ENCODE measurements around the gene SSH2. TPM values are rescaled to one million over a fixed set of nuclear protein-coding genes. Genes with fewer than 3 reads are reported as not detected.

The SSH2 gene
- total RNA-seq, 1 donor from 2014 or later = 9.8 TPM

GRCh38 chr17:29707212-29707571, 222.8 kb downstream of the SSH2 start:
- Histone ChIP-seq H3K4me3 (ENCODE audit: low read depth, low read length) (no peak overlapping the region), H3K36me3 (ENCODE audit: control insufficient read depth, insufficient read depth, low read length) (no peaks in the 10 kb centered on the region), H3K27me3 (ENCODE audit: control insufficient read depth, insufficient read depth, low read length) (no peaks in the 10 kb centered on the region)
- no peak for DNase-seq (ENCODE audit: low read depth)
- TF ChIP-seq CTCF (IDR thresholded peaks at IDR 0.05; ENCODE audit: insufficient read depth, low read length, poor library complexity, severe bottlenecking) = no peak

- no peak for TF ChIP-seq CTCF (IDR thresholded peaks at IDR 0.05; ENCODE audit: insufficient read depth, low read length, poor library complexity, severe bottlenecking)
- no peak for DNase-seq (ENCODE audit: low read depth)
These were observed 224.0 kb downstream of the SSH2 start for GRCh38 chr17:29706045-29706431.

GRCh38 chr17:29705386-29705785, 224.6 kb downstream of the SSH2 start:
- Histone ChIP-seq H3K27me3 (ENCODE audit: control insufficient read depth, insufficient read depth, low read length) (no peaks in the 10 kb centered on the region), H3K4me3 (ENCODE audit: low read depth, low read length) (no peak overlapping the region), H3K36me3 (ENCODE audit: control insufficient read depth, insufficient read depth, low read length) (no peaks in the 10 kb centered on the region)
- no peak for DNase-seq (ENCODE audit: low read depth)
- TF ChIP-seq CTCF (IDR thresholded peaks at IDR 0.05; ENCODE audit: insufficient read depth, low read length, poor library complexity, severe bottlenecking) = no peak

More at GRCh38 chr17:29706045-29706431, 224.0 kb downstream of the SSH2 start:
- Histone ChIP-seq H3K36me3 (ENCODE audit: control insufficient read depth, insufficient read depth, low read length) (no peaks in the 10 kb centered on the region), H3K4me3 (ENCODE audit: low read depth, low read length) (no peak overlapping the region), H3K27me3 (ENCODE audit: control insufficient read depth, insufficient read depth, low read length) (no peaks in the 10 kb centered on the region)

- no peak for TF ChIP-seq CTCF (IDR thresholded peaks at IDR 0.05; ENCODE audit: insufficient read depth, low read length, poor library complexity, severe bottlenecking)
- DNase-seq (ENCODE audit: low read depth) = no peak
- H3K4me3 ChIP-seq (ENCODE audit: low read depth, low read length) = no peak overlapping the region
- H3K36me3 ChIP-seq (ENCODE audit: control insufficient read depth, insufficient read depth, low read length) = no peaks in the 10 kb centered on the region
- H3K27me3 ChIP-seq (ENCODE audit: control insufficient read depth, insufficient read depth, low read length) = no peaks in the 10 kb centered on the region
These were observed 230.7 kb downstream of the SSH2 start for GRCh38 chr17:29699283-29699682.

- no peaks in the 10 kb centered on the region for H3K27me3 ChIP-seq (ENCODE audit: control insufficient read depth, insufficient read depth, low read length)
- H3K4me3 ChIP-seq (ENCODE audit: low read depth, low read length) = no peak overlapping the region
- no peaks in the 10 kb centered on the region for H3K36me3 ChIP-seq (ENCODE audit: control insufficient read depth, insufficient read depth, low read length)
- TF ChIP-seq CTCF (IDR thresholded peaks at IDR 0.05; ENCODE audit: insufficient read depth, low read length, poor library complexity, severe bottlenecking) = no peak
- no peak for DNase-seq (ENCODE audit: low read depth)
These were observed 231.2 kb downstream of the SSH2 start for GRCh38 chr17:29698837-29699236.

GRCh38 chr17:29698019-29698777, 231.8 kb downstream of the SSH2 start:
- no peak for DNase-seq (ENCODE audit: low read depth)
- no peak for TF ChIP-seq CTCF (IDR thresholded peaks at IDR 0.05; ENCODE audit: insufficient read depth, low read length, poor library complexity, severe bottlenecking)
- no peak overlapping the region for H3K4me3 ChIP-seq (ENCODE audit: low read depth, low read length)
- H3K27me3 ChIP-seq (ENCODE audit: control insufficient read depth, insufficient read depth, low read length) = no peaks in the 10 kb centered on the region
- no peaks in the 10 kb centered on the region for H3K36me3 ChIP-seq (ENCODE audit: control insufficient read depth, insufficient read depth, low read length)

Data from kidney epithelial cell (primary cell).